Left forelimb (tissue), 1 donor: ENCODE data around the gene SCRT2.
"Not testable (repeated sequence)": the region's sequence is repeated elsewhere in the genome, so short reads cannot be mapped to it uniquely, and the experiment has no call there.

Experiments used
- DNase-seq: peaks from one replicate; pipeline ENCODE4 v3.0.0-alpha.2; 2018; ENCODE audit warnings: low spot score

SCRT2 gene

DNA sequence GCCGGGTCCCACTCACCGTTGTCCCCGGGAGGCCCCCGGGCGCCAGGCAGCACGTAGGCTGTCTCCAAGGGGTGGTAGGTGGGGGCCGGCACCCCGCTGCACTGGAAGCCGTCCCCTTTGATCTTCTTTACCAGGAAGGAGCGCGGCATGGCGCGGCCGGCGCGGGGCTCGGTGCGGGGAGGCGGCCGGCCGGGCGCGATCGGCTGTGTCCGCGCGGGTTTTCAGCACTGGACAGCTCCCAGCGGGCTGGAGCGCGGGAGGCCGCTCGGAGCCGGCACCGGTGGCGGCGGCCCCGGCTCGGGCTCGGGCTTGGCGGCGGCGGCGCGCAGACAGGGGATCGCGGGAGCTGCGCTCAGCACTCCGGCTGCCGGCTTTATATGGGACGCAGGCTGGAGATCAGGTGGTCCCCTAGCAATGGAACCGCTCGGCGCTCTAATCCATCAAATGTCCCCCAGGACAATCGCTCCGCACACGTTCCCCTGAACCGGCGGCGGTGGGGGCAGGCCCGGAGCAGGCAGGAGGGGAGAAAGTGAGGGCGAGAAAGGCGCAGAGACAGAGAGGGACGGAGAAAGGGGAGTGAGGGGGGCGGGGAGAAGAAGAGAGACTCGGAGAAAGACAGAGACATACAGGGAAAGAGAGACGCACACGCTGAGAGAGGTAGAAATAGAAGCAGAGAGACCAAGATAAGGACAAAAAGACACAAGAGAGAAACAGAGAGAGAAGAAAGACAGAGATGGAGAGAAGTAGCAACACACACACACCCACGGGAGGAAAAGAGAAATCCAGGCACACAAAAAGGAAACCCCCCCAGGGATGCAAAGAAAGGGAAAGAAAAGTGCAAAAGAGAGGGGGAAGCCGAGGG, at the start of gene SCRT2:
TSS of gene SCRT2 (minus strand) at position 350 of the 862 bp plus-strand sequence. CDS start at position 149, 201 bp downstream.
- DNase-seq = peak; percentile 90

DNA sequence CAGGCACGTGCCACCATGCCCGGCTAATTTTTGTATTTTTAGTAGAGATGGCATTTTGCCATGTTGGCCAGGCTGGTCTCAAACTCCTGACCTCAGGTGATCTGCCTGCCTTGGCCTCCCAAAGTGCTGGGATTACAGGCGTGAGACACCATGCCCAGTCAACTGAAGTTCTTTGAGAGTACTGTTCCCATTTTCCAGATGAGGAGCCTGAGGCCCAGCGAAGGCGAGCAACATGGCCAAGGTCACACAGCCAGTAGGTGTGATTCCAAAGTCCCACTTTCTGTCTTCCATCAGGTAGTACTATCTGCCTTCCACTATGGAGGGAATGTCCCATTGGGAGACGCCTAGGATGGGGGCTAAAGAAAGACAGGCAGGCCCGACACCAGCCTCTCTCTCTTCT, 49.2 kb upstream of the SCRT2 start:
- DNase-seq = not testable (repeated sequence)

DNA sequence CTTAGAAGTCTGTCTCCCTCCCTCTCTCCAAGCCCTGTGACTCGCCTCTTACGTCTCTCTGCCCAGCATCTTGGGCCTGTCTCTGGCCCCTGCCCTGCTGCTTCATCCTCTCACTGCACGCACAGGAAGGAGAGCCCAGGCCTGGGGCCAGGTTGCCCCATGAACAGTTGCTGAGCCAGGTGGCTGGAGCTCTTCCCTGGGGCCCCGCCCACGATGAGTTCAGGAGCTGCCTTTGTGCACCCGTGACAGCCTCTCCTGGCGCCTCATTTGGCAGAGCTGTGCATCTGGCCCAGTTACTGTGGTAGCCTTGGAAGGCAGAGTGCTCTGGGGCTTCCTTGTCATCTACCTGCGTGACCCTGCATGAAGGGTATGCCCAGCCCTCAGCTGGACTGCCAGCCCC, 48.2 kb upstream of the SCRT2 start:
- DNase-seq = no peak

DNA sequence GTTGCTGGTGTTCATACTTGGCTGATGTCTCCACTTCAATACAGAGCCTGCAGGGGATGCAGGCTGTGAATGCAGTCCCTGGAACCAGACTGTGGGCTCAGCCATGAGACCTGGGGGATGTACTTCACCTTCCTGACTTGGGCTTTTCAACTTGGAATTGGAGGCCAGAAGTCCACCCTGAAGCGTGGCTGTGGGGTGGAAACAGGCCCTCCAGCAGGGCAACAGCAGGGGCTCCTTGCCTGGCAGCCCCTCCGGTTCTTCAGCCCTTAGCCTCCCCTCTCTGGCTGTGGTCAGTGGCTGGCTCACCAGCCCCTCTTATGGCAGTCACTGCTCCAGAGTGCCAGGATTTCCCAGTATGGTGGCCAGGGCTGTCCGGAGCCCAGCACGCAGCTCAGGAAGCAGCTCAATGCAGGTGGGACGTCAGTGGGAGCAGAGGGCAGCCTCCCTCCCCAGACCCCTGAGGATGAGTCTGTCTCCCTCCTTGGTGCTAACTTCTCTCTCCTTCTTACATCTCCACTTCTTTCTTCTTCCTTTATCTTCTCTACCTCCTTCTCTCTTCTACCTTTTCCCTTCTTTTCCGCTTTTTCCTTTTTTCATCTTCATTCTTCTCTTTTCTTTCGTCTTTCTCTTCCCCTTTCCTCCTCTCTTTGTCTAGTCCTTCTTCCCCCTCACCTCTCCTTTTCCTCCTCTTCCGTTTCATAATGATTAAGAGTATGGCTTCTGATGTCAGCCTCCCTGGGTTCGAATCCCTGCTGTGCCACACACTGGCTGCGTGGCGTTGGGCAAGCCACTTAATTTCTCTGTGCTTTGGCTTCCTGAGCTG, 47.4 kb upstream of the SCRT2 start:
- DNase-seq = peak; percentile 37

DNA sequence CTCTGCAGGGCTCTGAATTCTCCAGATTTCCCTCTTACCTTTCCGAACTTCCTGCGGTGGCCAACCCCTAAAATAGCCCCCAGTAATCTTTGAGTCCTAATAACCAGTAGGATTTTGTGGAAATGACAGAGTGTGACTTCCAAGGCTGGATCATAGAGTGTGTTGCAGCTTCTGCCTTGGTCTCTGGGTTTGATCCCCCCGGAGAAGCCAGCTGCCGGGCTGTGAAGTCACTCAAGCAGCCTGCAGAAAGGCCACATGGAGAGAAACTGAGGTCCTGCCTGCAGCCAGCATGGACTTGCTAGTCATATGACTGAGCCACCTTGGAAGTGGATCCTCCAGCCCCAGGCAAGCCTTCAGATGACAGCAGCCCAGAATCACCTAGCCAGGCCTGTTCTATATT, 46.3 kb upstream of the SCRT2 start:
- DNase-seq = no peak

DNA sequence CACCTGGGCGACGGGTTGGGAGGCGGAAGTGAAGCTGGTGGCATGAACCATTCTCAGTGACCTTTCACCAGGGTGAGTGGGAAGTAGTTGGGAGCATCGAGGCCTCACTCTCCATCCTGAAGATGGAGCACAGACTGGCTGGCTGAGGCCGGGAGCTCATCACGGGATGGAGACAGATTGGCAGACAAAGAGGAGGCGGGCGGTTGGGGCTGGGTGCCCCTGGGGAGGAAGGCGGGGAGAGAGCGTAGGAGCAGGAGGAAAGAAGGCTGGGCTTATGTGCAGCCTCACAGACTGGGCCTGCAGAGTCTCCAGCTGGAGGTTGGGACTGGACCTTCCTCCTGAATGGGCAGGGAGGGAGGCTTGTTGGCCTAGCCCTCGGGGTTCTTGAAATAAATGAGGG, 44.2 kb upstream of the SCRT2 start:
- no peak for DNase-seq

DNA sequence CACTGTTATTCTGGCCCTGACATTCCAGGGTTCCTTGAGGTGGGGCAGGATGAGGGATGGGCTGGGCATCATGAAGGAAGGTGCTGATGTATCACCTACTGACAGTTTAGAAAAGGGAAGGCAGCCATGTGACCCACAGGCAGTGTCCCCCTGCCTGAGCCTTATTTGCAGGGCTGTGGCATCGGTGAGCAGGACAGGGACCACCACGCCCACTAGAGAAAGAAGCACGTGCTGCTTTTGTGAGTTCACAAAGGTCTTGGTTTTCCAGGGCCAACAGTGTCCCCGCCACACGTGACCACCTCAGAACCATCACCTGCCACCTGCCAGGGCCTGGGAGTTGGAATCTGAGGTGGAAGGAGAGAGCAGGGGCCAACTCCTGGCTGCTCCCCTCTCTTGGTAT, 43.5 kb upstream of the SCRT2 start:
- no peak for DNase-seq

DNA sequence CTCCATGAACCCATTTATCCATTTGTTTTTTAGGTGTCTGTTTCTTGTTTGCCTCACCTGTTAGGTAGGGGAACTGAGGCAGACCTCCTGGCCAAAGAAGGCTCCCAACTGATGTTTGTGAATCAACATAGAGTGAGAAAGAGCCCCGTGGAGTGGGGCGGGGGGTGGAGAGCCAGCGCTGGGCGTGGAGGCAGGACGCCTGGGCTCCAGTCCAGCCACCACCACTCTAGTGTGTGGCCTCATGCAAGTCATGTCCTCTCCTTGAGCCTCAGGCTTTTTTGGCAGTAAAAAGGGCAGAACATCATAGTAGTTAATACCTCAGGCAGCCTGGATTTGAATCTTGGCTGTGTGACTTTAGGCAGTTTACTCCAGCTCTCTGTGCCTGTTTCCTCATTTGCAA, 42.2 kb upstream of the SCRT2 start:
- no peak for DNase-seq

DNA sequence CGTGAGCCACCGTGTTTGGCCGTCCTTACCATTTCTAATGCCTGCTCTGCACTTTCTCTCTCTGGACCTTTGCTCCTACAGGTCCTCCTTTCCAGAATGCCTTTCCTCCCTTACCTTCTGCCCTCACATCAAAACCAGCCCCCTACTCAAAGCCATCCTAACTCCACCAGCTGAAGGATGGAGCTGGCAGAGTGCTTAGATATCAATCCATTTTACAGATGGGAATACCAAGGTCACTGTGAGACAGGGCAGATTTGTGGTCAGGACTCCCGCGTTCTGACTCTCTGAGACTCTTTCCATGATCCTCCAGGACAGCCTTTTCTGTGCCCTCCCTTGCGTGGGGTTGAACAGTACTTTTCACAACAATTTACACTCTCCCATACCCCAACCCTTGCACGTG, 41.7 kb upstream of the SCRT2 start:
- DNase-seq = no peak

DNA sequence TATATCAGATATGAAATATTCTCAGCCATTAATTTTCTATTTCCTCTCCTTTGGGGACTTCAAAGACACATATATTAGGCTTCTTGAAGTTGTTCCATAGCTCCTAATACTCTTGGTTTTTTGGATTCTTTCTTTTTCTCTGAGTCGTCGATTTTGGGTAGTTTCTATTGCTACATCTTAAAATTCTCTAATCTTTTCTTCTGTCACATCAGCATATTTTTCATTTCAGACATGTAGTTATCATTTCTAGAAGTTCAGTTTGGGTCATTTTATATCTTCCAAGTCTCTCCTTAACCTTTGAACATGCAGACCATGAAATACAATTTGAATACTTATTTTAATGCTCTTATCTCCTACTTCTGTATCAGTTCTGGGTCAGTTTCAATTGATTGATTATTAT, 38.9 kb upstream of the SCRT2 start:
- no peak for DNase-seq

DNA sequence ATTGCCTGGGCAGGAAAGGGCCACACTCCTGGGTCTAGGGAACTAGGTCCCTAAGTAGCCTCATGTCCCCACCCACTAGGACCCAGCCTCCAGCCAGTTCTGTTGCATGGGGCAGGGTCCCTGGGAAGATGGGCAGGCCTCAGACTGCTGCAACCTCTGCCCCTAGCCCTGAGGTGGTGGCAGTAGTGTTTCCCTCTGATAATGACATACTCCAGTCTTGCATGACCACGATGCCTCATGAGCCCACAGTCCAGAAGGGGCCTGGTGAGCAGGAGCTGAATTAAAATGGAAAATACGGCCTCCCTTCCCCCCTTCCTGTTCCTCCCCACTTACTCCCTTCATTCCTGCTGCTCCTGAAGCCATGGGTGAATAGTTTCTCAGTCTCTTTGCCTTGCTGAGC, 36.0 kb upstream of the SCRT2 start:
- DNase-seq = peak; percentile 57

DNA sequence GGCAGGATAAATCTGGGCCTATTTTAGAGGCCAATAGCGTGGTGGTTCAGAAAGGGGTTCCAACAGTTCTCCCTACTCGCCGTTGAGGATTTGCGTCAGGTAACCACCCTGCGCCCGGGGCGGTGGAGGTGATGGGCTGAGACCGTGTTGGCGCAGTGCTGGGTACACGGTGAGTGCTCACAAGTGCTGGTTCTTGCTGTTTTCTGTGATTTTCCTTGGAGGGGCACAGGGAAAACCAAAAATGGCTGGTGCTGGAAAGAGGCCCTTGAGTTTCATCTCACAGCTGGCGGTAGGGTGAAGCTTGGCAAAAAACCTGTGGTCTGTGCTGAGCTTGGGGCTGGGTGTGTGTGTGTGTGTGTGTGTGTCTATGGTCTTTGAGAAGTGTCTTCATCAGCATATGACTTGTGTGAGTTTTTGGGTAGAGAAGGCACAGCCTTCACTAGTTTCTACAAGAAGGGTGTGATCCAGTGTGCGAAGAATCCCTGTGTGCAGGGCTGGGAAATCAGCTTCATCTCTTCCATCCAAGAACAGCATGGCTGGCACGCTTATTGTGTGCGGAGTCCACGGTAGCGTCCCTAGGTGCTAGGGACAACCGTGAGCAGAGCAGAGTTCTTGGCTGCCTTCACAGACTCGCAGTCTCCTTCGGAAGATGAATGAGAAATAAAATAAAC, 35.3 kb upstream of the SCRT2 start:
- DNase-seq = peak; percentile 20

DNA sequence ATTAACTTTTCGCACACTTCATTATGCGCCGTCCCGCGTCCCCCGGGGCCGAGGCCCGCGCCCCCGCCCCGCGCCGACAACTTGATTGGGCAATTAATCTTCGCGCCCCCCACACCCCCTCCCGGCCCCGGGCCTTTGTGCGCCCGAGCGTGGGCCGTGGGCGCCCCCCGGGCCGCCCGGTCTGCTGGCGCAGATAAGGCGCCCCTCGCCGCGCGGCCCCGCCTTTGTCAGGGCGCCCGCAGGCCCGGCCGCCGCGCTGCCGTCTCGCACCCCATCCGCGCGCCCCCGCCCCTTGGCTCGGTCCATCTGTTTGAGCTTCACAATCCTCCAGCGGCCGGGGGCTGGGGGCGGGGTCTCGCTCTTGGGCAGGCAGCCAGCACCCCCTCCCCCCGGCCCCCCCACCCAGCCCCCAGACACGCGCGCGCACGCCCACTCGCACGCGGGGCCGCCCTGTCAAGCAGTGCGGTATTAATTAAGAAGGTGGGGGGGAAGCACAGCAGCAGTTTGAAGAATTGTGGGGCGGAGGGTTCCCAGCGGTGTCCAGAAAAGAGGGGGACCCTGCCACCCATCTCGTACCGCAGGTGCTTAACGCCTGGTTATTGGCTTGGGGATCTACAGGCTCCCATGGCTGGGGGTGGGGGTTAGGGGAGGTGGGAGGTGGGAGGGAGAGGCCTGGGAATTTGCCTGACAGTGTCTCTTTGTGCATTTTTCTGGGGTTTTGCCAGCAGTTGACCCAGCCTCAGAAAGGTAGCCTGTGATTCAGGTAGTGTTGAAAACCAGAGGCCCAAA, 34.6 kb upstream of the SCRT2 start:
- DNase-seq = peak; percentile 67

DNA sequence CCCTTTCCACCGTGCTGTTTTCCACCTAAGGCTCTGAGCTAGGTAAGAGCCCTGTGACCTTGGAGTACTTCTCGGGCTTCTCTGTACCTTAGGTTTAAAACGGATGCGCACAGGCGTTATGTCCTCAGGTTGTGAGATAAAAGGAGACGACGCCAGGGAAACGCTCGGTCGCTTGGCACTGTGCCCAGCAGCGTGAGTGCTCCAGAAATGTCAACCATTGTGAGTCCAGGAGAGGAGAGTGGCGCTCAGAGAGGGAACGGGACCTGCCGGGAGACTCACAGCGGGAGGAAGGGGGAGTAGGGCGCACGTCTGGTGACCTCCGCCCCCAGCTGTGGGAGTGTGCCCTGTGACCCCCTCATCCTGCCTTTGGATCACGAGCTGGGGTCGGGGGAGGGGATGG, 33.8 kb upstream of the SCRT2 start:
- DNase-seq = peak; percentile 54

DNA sequence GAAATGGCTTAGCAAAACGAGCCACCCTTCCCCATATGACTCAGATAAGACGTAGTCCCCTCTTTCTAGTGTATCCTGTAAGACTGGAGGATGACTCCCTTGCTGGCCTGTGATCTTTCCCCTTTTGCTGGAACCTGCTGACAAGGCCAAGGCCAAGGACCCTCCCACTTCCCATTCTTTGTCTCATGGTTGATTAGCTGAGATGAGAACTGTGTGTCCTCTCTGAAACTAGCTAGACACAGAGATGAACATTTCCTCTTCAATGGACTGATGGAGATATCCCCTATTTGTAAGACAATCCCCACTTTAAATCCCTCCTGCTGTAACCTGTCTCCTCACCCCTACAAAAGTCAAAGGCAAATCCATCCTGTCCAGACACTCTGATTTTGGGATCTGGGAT, 33.4 kb upstream of the SCRT2 start:
- DNase-seq = peak; percentile 41

DNA sequence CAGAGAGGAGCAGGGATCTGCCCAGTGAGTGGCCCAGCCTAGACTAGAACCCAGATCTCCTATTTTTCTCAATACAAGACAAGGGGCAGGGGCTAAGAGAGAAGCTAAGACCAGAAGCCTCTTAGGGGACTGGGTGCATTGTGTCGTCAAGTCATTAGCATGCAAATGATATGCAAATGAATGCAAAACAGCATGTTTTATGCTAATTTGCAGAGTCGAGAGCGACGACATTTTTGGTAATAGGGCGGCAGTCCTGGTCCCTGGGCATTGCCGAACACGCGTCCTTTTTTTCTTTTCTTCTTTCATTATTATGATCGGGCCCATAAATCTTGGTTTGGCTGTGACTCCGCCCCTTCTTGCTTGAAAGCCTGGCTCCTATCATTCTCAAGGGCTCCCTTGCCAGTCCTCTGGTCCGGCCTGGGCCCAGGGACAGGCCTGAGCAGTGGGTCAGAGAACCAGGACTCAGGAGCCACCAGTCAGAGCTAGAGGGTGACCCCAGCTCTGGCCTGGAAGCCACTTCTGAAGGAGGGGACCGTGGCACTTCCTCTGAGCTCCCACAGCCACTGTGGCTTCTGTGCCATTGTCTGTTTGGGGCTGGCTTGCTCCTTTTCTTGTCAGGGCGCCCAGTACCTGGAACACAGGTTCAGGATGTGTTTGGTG, 32.0 kb upstream of the SCRT2 start:
- peak; percentile 28 for DNase-seq

DNA sequence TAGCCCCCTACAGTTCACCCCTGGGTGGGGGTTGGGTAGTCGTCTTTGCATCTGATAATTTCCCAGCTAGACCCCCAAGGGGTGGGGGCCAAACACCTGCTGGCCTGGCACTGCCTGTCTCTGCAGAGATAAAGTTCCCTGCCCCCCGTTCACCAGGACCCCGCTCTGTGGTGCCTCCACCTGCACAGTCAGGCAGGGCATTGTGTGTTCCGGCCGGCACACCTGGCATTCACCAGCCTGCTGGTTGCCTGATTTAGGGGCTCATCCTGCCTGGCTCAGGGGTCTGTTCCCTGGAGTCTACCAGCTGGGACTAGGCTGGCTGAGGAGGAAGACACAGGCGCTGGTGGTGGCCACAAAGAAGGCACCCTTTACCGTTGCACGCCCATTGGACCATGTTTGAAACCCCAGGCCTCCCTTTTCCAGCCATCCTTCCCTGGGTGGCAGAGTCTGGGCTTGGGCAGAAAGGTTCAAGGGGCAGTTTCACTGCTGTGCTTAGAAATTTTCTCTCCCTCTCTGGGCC, 30.8 kb upstream of the SCRT2 start:
- peak; percentile 47 for DNase-seq

DNA sequence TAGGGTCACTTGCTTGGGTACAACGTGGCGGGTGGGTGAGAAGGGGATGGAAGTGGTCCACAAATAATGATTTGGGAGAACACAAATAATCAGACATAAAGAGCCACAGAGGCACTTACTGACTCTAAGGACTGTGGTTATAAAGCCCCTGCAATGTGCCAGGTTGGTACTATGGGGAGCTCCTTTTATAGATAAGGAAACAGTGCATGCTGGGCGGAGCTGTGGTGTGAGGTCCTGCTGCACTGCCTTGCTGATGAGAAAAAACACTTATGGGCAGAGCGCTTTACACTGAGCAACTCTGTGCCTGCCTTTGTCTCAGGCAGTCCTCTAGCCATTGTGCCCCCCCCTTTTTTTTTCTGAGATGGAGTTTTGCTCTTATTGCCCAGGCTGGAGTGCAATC, 29.1 kb upstream of the SCRT2 start:
- DNase-seq = peak; percentile 5

DNA sequence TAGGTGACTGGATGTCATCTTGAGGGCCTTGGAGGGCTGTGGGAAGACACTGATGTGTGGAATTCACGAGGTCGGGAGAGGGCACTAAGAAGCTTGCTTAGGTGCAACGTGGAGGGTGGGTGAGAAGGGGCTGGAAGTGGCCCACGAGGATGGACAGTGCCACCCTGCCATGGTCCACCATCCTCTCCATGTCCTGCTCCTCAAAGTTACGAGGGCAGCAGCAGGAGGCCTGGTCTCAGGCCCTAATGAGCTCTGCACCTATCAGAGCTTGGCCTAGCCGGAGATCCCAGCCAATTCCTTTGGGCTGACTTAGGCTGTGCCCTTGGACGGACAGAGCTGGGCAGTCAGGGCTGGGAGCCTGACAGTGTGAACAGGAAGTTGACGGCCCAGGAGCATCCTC, 27.8 kb upstream of the SCRT2 start:
- DNase-seq = peak; percentile 26

DNA sequence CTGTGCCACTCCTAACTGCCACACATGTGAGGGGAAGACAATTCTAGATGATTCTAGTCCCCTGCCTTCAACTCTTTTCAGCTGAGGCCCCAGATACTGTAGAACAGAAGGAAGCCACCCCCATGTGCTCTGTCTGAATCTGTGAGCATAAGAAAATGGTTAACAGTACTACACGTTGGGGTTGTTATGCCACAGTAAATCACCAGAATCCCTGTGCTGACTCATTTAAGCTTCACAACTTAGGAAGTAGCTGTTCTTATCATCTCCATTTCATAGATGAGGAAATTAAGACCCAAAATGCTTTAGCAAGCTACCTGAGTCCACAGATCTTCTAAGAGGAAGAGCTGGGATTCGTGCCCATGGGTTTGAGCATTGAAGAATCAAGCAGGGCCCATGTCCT, 27.4 kb upstream of the SCRT2 start:
- DNase-seq = peak; percentile 1
